Adrenal gland (tissue), 12 donors: ENCODE data around the gene GAB4. TPM values are rescaled to one million over a fixed set of nuclear protein-coding genes. Genes with fewer than 3 reads are reported as not detected.

Experiments used
- DNase-seq, 7 donors: peaks; one replicate each; pipeline ENCODE4 v3.0.0-alpha.2; 2019 to 2020
- H3K27ac ChIP-seq, 5 donors: fragments of 200-600 bp; sonication (generic) in 4 of 5; 1 replicate in 3 of 5; 2 replicates in 2 of 5; pipeline versions ENCODE4 v1.5.1 to v1.8.0; 2016 to 2020; ENCODE audit warnings: mild to moderate bottlenecking in 1 of 5
- H3K27me3 ChIP-seq: fragments of 200-600 bp; 2 replicates; pipeline ENCODE4 v1.8.0; 2021
- H3K36me3 ChIP-seq, 2 donors: fragments of 200-600 bp; replicated peaks in 1 of 2; 1 replicate in 1 of 2; 2 replicates in 1 of 2; pipeline versions ENCODE4 v1.5.1 to v1.8.0; 2018 to 2022
- H3K4me1 ChIP-seq, 2 donors: fragments of 200-600 bp; replicated peaks in 1 of 2; 1 replicate in 1 of 2; 2 replicates in 1 of 2; pipeline versions ENCODE4 v1.5.1 to v1.8.0; 2018 to 2021
- H3K4me3 ChIP-seq, 4 donors: fragments of 200-600 bp; sonication (generic) in 3 of 4; one replicate each; pipeline ENCODE4 v1.5.1; 2016 to 2018
- H3K9me3 ChIP-seq, 3 donors: fragments of 200-600 bp; sonication (generic) in 1 of 3; replicated peaks in 1 of 3; 1 replicate in 2 of 3; 2 replicates in 1 of 3; pipeline versions ENCODE4 v1.5.1 to v1.8.0; 2016 to 2021
- POLR2A ChIP-seq, 2 donors: fragments of 450-650 bp; IDR thresholded peaks; one replicate each; pipeline ENCODE4 v1.6.1; 2017; ENCODE audit warnings: antibody characterized with exemption in 2 of 2, mild to moderate bottlenecking in 2 of 2, moderate library complexity in 1 of 2
- WGBS, 4 donors: extraction: QIAGEN DNeasy Blood & Tissue Kit in 2 of 4; methylation state at CpG; one replicate each; pipeline versions ENCODE4 v1.1.5 to v1.1.7; 2013 to 2017; 5-methylcytosine and 5-hydroxymethylcytosine counted together
- intact Hi-C, 2 donors: fragments of 100-400 bp; cut with DNase I; formaldehyde crosslinking; loops; one replicate each; pipeline versions ENCODE4 v1.14.1 to v1.15.0; 2022 to 2023
- polyA plus RNA-seq, 3 donors: library from polyadenylated mRNA; stranded (reverse); fragments of 200-250 nt in 2 of 3; fragments of 350-450 nt in 1 of 3; fragmentation: Illumina TruSeq in 1 of 3; extraction: RNeasy Lipid Tissue Mini Kit (QIAGEN cat#74804) in 1 of 3; gene quantifications; one replicate each; pipeline ENCODE4 v1.2.3, GENCODE V29; 2013 to 2014
- total RNA-seq, 9 donors: library from RNA; depleted of rRNA in 4 of 9; stranded (reverse); fragments of >200 nt in 4 of 9; fragments of 120-200 nt in 1 of 9; fragmentation: NEBNext Ultra II Directional in 1 of 9; extraction: Animal tissue kit (Norgen Biotek cat#: 25700) in 1 of 9; gene quantifications; one replicate each; pipeline versions ENCODE4 v1.1.0 to v1.2.4, GENCODE V29; 2013 to 2023
- TF ChIP-seq, protein P1 (sequence below), 6 experiments: fragments of 450-650 bp in 4 of 6; fragments of 200-600 bp in 2 of 6; sonication (generic) in 1 of 6; IDR thresholded peaks; 1 replicate in 5 of 6; 2 replicates in 1 of 6; pipeline versions ENCODE4 v1.5.1 to v1.8.0; 2016 to 2021; ENCODE audit warnings: antibody characterized with exemption in 6 of 6, mild to moderate bottlenecking in 2 of 6, moderate library complexity in 1 of 6
- donor health status: healthy with polysubstance abuse.
- donor health status: Bipolar disorder and iron deficiency.
- donor health status: DM: yes; HTN: yes; CAD: no.
- donor health status: DM: no; HTN: no; CAD: no.
- donor health status: DM: no; HTN: no; CAD: no.
- donor health status: DM: yes; HTN: yes; CAD: no.

The GAB4 gene
- total and polyA plus RNA-seq, 12 donors = 0.03 TPM; not detected in 11

GRCh38 chr22:16970446-16970845, 37.6 kb downstream of the GAB4 start:
- no peaks in the 10 kb centered on the region for H3K4me1 ChIP-seq
- H3K36me3 ChIP-seq = no peaks in the 10 kb centered on the region
- H3K27ac ChIP-seq = no peak overlapping the region
- no peaks in the 10 kb centered on the region for H3K9me3 ChIP-seq
- TF ChIP-seq POLR2A (IDR thresholded peaks at IDR 0.05) = no peak
- TF ChIP-seq, protein P1, sequence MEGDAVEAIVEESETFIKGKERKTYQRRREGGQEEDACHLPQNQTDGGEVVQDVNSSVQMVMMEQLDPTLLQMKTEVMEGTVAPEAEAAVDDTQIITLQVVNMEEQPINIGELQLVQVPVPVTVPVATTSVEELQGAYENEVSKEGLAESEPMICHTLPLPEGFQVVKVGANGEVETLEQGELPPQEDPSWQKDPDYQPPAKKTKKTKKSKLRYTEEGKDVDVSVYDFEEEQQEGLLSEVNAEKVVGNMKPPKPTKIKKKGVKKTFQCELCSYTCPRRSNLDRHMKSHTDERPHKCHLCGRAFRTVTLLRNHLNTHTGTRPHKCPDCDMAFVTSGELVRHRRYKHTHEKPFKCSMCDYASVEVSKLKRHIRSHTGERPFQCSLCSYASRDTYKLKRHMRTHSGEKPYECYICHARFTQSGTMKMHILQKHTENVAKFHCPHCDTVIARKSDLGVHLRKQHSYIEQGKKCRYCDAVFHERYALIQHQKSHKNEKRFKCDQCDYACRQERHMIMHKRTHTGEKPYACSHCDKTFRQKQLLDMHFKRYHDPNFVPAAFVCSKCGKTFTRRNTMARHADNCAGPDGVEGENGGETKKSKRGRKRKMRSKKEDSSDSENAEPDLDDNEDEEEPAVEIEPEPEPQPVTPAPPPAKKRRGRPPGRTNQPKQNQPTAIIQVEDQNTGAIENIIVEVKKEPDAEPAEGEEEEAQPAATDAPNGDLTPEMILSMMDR (IDR thresholded peaks at IDR 0.05) = no peak
- WGBS, 4 donors = 61 to 70% (median 69%) methylated on average over 4 of the region's 4 CpGs
- no peak for DNase-seq
- intact Hi-C loops = no loop called here
- peaks cover 5% of the 10 kb centered on the region for H3K27me3 ChIP-seq
- H3K4me3 ChIP-seq = no peak overlapping the region

- 80 to 91% (median 84%) methylated on average over 3 to 8 of the region's 8 CpGs for WGBS, 4 donors
- H3K27me3 ChIP-seq = peaks cover 5% of the 10 kb centered on the region
- no peak for DNase-seq
Observed at GRCh38 chr22:16969508-16970327, 38.3 kb downstream of the GAB4 start.

DNA sequence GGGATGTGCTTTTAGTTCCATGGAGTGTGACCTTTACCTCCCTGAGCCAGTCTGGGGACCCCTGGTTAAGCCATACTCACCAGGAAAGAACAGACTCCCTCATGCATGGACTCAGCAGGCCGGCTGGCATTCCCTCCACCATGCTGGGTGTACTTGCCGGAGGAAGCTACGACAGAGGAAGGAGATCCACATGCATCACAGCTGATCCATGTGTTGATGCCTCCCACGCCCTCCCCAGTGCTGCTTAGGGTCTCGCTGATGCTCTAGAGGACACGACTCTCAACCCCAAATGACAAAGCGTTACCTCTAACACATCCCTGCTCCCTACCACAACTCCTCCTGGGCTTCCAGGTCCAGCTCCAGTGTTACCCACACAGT, 39.8 kb downstream of the GAB4 start:
- no peak overlapping the region for H3K4me3 ChIP-seq
- 83 to 92% (median 87%) methylated on average over 4 to 7 of the region's 7 CpGs for WGBS, 4 donors
- H3K27ac ChIP-seq = no peak overlapping the region
- no peaks in the 10 kb centered on the region for H3K4me1 ChIP-seq
- H3K36me3 ChIP-seq = no peaks in the 10 kb centered on the region
- no peaks in the 10 kb centered on the region for H3K27me3 ChIP-seq
- intact Hi-C loops = no loop called here
- TF ChIP-seq POLR2A (IDR thresholded peaks at IDR 0.05) = no peak
- TF ChIP-seq, protein P1 (IDR thresholded peaks at IDR 0.05) = no peak
- no peaks in the 10 kb centered on the region for H3K9me3 ChIP-seq
- DNase-seq = no peak

More at GRCh38 chr22:16969508-16970327, 38.3 kb downstream of the GAB4 start:
- TF ChIP-seq, protein P1 (IDR thresholded peaks at IDR 0.05) = no peak
- TF ChIP-seq POLR2A (IDR thresholded peaks at IDR 0.05) = no peak
- no peaks in the 10 kb centered on the region for H3K9me3 ChIP-seq
- no peaks in the 10 kb centered on the region for H3K4me1 ChIP-seq
- intact Hi-C loops = no loop called here
- no peaks in the 10 kb centered on the region for H3K36me3 ChIP-seq
- H3K4me3 ChIP-seq = no peak overlapping the region
- H3K27ac ChIP-seq = no peak overlapping the region

DNA sequence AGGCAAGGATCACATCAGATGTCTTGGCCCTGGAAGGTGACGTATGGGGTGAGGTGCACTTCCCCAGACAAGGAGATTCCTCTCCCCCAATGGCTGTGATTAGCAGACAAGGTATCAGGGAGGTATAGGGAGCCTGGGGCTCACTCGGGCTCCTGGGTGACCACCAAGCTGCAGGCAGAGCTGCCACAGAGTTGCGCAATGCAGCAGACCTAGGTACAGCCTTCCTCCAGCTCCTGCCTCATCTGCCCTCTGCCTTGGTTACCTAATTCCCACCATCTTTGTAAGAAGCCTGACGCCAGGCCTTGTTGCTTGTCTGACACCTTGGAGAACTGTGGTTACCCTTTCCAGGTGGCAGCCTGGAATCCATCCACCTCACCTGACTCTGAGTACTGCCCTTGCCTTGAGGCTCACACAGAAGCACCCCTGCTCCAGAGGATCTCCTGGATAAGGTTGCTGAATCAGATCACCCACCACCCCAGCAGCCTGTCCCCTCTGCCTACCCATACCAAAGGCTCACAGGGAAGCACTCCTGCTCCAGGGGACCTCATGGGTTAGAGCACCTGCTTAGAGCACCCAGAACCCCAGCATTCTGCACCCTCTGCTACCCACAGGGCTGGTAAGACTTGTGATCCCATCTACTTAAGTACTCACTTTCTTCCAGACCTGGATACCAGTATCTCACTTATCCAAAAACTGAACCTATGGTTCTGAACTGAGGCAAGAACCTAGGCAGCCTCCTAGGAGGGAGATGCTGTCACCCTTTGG, 40.4 kb downstream of the GAB4 start:
- no peak for DNase-seq
- H3K36me3 ChIP-seq = no peaks in the 10 kb centered on the region
- 81 to 94% (median 88%) methylated on average over 2 to 4 of the region's 4 CpGs; no CpG with 5 or more reads in 1 of the 4 donors for WGBS, 4 donors
- H3K27ac ChIP-seq = no peak overlapping the region
- TF ChIP-seq, protein P1 (IDR thresholded peaks at IDR 0.05) = no peak
- no peak for TF ChIP-seq POLR2A (IDR thresholded peaks at IDR 0.05)
- no peaks in the 10 kb centered on the region for H3K27me3 ChIP-seq
- intact Hi-C loops = no loop called here
- no peaks in the 10 kb centered on the region for H3K9me3 ChIP-seq
- H3K4me3 ChIP-seq = no peak overlapping the region
- no peaks in the 10 kb centered on the region for H3K4me1 ChIP-seq
